NCI-H2107 (cell line): ENCODE data around the gene IMPDH1.
A peak's percentile ranks its signal among the peaks of the same experiment; 100 is the strongest.

ENCODE experiments used
- DNase-seq: peaks from one replicate; lab custom pipeline; 2025; lab: John Stamatoyannopoulos, UW

The IMPDH1 gene

GRCh38 chr7:128387216-128388144 is 22.3 kb downstream of the IMPDH1 start:
- DNase-seq = peak; percentile 42

DNA sequence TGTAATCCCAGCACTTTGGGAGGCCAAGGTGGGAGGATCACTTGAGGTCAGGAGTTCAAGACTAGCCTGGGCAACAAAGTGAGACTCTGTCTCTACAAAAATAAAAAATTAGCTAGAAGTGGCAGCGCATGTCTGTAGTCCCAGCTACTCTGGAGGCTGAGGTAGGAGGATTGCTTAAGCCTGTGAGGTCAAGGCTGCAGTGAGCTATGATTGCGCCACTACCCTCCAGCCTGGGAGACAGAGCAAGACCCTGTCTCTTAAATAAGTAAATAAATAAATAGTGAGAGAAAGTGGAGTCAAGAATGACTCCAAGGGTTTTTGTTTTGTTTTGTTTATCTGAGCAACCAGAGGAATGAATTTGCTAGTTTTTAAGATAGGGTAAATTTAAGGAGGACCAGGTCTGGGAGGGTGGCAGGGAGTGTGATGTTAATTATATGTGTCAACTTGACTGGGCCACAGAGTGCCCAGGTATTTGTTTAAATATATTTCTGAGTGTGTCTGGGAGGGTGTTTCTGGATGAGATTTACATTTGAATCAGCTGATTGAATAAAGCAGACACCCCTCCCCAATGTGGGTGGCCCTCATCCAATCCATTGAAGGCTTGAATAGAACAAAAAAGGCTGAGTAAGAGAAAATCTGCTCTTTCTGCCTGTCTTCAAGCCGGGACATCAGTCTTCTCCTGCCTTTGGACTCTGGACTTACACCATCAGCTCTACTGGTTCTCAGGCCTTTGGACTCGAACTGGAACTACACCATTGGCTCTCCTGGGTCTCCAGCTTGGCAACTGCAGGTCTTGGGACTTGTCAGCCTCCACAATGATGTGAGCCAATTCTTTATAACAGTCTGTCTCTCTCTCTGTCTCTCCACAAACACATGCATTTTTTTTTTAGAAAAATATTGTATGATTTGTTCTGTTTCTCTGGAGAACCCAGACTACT is 23.5 kb downstream of the IMPDH1 start:
- DNase-seq = no peak

GRCh38 chr7:128384726-128385125 is 25.1 kb downstream of the IMPDH1 start:
- no peak for DNase-seq

DNA sequence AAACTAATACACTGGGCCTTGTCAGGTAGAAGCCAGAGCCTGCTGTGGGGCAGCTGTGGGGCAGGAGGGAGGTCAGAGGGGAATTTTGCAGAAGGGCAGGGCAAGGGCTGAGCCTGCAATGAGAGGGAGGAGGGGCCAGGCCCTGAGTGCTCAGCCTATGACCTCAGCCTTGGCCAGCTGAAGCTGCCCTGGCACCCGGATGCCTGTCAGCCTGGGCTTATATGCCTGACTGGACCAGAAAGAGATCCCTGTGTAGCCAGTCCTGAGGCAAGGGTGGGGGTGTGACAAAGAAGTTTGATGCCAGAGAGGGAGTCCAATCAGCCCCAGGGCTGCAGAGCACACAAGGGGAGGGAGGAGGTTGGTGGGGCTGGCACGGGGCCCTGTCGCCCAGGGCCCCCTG is 26.0 kb downstream of the IMPDH1 start:
- no peak for DNase-seq

- no peak for DNase-seq
Measured at GRCh38 chr7:128381161-128381821, 28.5 kb downstream of the IMPDH1 start.

DNA sequence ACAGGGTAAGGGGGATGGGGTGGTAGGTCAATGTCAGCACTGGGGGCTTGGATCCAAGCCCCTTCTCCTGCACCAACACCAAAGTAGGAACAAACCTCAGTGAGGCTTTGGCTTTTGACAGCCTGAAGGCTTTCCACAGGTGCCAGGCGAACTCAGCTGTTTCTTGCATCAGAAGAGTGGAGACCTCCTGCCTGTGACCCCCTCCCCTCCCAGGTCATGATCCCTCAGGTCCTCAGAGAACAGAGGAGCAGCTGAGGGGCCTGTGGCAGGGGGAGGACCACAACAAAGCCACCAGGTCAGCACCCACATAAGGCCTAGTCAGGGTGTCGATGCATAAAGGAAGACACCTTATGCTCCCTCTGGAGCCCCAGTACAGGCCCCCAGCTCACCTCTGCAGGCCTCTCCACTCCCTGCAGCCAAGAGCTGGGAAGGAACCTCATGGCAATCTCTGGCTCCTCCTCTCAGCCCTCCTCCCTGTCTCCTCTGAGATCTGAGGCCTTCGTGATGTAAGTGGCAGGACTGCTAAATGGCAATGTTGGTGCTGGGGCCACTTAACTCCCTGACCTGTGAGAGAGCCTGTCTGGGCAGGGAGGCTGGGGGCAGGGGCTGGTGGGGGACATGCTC is 29.2 kb downstream of the IMPDH1 start:
- DNase-seq = no peak

GRCh38 chr7:128379900-128380479 is 29.8 kb downstream of the IMPDH1 start:
- DNase-seq = no peak

DNA sequence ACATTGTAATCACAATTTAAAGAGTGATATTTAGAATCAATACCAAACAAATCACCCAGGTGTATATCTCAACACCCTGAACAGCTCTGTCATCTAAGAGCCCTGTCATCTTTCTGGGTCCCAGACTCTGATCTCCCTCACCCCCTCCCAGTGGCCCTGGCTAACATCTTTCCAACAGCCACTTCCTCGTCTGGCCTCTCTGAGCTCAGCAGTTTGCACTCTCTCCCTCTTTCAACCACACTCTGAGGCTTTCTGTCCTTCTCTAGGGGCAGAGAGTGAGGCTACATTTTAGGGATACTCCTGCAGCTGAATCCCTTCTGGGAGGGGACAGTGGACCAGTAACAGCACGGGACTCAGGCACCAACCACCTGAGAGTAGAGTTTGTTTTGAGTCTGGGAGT is 31.1 kb downstream of the IMPDH1 start:
- no peak for DNase-seq

DNA sequence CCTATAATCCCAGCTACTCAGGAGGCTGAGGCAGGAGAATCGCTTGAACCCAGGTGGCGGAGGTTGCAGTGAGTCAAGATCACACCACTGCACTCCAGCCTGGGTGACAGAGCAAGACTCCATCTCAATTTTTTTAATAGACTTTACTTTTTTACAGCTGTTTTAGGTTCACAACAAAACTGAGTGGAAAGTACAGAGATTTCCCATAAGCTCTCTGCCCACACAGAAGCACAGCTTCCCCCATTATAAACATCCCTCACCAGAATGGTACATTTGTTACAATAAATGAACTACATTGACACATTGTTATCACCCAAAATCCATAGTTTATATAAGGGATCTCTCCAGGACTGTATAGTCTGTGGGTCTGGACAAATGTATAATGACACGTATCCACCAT is 33.7 kb downstream of the IMPDH1 start:
- DNase-seq = no peak

DNA sequence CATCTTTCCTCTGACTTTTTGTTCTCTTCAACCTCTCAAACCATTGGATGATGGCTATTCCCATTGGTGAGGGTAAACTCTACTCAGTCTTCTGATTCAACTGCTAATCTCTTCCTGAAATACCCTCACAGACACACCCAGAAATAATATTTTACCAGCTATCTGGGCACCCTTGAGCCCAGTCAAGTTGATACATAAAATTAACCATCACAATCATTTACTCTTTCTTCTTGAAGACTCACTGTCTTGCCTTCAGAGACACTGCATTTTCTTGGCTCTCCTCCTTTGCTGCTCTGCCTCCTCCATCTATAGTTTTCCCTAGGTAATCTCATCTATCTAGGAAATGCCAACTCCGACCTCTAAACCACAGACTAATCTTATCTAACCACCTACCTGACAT is 35.7 kb downstream of the IMPDH1 start:
- no peak for DNase-seq

GRCh38 chr7:128373606-128374005 is 36.2 kb downstream of the IMPDH1 start:
- DNase-seq = no peak

DNA sequence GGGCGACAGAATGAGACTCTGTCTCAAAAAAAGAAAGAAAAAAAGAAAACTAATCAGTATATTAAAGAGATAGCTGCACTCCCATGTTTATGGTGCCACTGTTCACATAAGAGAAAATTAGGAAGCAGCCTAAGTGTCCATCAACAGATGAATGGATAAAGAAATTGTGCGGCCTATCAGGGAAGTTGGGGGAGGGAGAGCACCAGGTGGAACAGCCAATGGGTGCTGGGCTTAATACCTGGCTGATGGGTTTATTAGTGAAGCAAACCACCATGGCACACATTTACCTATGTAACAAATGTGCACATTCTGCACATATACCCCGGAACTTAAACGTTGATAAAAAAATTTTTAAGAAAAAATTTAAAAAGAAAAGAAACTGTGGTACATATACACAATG is 39.3 kb downstream of the IMPDH1 start:
- no peak for DNase-seq

- DNase-seq = no peak
Measured at GRCh38 chr7:128366986-128367385, 42.8 kb downstream of the IMPDH1 start.

- no peak for DNase-seq
Measured at GRCh38 chr7:128366300-128366699, 43.5 kb downstream of the IMPDH1 start.

- no peak for DNase-seq
Measured at GRCh38 chr7:128365432-128365831, 44.4 kb downstream of the IMPDH1 start.

- DNase-seq = no peak
Measured at GRCh38 chr7:128364166-128364870, 45.5 kb downstream of the IMPDH1 start.

DNA sequence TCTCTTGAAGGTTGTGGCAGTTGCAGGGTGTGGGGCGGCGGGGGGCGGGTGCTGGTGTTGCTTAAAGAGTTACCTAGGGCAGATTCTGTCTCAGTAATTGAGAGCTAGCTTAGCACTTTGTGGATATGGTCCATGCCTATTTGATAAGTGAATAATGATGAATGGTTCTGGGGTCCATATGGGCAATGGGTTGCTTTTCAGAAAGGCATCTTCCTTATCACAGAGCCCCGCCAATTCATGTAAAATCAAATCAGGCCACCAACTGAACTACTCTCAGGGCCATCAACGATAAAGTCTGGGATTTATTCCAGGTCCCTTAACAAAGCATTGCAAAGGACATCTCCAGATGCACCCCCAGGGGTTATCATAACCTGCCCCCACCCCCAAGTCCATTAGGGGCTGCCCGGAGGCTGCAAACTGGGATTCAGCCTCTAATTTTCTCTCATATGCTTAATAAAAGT is 46.5 kb downstream of the IMPDH1 start:
- no peak for DNase-seq

DNA sequence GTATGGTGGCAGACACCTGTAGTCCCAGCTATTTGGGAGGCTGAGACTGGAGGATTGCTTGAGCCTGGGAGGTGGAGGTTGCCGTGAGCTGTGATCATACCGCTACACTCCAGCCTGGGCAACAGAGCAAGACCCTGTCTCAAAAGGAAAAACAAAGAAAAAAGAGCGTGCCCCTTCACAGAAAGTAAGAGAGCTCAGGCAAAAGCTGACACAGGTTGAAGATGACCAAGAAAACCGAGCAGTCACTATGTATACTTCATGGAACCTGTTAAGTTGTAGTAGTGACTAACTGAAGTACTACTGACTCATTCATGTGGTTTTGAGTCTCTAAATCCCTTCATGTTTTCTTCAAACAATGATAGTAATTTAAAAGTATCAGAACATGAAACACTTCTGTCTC is 47.1 kb downstream of the IMPDH1 start:
- DNase-seq = no peak

- no peak for DNase-seq
Measured at GRCh38 chr7:128361411-128362379, 48.1 kb downstream of the IMPDH1 start, which contains the start of gene PRRT4. PRRT4 (minus strand) TSS chr7:128361690.

DNA sequence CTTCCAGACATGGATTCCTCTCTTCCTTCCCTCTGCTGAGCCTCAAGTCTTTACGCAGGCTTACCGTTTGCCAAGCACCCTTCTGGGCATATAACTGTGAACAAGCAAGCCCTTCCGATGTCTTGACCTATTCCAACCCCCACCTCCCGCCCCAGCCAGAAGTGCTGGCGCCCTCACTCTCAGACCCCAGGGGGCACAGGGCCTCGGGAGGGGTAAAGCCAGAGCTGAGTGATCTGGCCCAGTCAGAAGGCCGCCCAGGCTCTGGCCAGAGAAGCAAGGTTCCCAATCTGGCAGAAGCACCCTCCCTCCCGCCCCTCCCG is 49.5 kb downstream of the IMPDH1 start:
- DNase-seq = no peak
